Suprapubic skin (tissue), 4 donors: ENCODE results near the gene POLD3.

Source experiments
- EP300 ChIP-seq: sonication (generic); formaldehyde crosslinking; IDR thresholded peaks from one replicate; pipeline ENCODE4 v1.6.1; 2017; ENCODE audit warnings: antibody characterized with exemption
- POLR2A ChIP-seq, 2 donors: fragments of 450-650 bp; IDR thresholded peaks; one replicate each; pipeline ENCODE4 v1.6.1; 2017; ENCODE audit warnings: antibody characterized with exemption in 2 of 2, mild to moderate bottlenecking in 2 of 2, moderate library complexity in 2 of 2
- POLR2AphosphoS5 ChIP-seq, 3 donors: sonication (generic); formaldehyde crosslinking; IDR thresholded peaks; one replicate each; pipeline ENCODE4 v1.6.1; 2017; ENCODE audit warnings: antibody characterized with exemption in 3 of 3
- TF ChIP-seq, protein P1 (sequence below), 2 donors: fragments of 200-600 bp in 1 of 2; fragments of 450-650 bp in 1 of 2; sonication (generic) in 1 of 2; IDR thresholded peaks; one replicate each; pipeline ENCODE4 v1.5.1; 2016 to 2019; ENCODE audit warnings: antibody characterized with exemption in 2 of 2, mild to moderate bottlenecking in 1 of 2, moderate library complexity in 1 of 2

DNA sequence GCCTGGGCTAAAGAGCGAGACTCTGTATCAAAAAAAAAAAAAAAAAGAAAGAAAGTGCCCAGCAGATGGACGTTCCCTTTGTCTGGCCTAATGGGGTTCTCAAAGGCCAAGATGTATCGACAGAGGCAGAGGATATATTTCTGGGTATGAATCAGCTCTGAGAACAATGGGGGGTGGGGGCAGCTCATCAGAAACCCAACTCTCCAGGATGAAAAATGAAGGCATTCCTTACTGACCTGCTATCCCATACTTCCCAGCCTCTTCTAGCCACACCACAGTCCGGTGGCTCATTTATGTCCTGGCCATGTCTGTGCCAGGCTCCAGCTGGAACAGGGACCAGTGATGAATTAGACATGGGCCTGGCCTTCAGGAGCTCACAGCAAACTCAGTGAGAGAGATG lies 15.2 kb upstream of the POLD3 start:
- TF ChIP-seq POLR2A (IDR thresholded peaks at IDR 0.05) (no peak), POLR2AphosphoS5 (IDR thresholded peaks at IDR 0.05) (no peak), EP300 (no peak)
- TF ChIP-seq, protein P1, sequence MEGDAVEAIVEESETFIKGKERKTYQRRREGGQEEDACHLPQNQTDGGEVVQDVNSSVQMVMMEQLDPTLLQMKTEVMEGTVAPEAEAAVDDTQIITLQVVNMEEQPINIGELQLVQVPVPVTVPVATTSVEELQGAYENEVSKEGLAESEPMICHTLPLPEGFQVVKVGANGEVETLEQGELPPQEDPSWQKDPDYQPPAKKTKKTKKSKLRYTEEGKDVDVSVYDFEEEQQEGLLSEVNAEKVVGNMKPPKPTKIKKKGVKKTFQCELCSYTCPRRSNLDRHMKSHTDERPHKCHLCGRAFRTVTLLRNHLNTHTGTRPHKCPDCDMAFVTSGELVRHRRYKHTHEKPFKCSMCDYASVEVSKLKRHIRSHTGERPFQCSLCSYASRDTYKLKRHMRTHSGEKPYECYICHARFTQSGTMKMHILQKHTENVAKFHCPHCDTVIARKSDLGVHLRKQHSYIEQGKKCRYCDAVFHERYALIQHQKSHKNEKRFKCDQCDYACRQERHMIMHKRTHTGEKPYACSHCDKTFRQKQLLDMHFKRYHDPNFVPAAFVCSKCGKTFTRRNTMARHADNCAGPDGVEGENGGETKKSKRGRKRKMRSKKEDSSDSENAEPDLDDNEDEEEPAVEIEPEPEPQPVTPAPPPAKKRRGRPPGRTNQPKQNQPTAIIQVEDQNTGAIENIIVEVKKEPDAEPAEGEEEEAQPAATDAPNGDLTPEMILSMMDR (IDR thresholded peaks at IDR 0.05): no peak
